B cell (primary cell): ENCODE results near the gene MPDU1.

Source experiments
- CTCF ChIP-seq: fragments of 200-600 bp; IDR thresholded peaks from one replicate; pipeline ENCODE4 v1.8.0; 2022; ENCODE audit warnings: antibody characterized with exemption, mild to moderate bottlenecking
- EZH2 ChIP-seq: IDR thresholded peaks from 2 replicates; pipeline ENCODE4 v1.6.1; 2012; ENCODE audit warnings: borderline replicate concordance, low read depth, mild to moderate bottlenecking, moderate library complexity, low read length; ENCODE audit not compliant: insufficient read depth, poor library complexity, severe bottlenecking

GRCh38 chr17:7579001-7579833 lies 4.4 kb upstream of the MPDU1 start, which contains the start of gene CD68:
- TF ChIP-seq CTCF (no peak), EZH2 (no peak)
